NCI-H69 (cell line): ENCODE measurements around the gene KIT.

Source experiments
- DNase-seq: peaks from one replicate; lab custom pipeline; 2025; lab: John Stamatoyannopoulos, UW

The KIT gene

GRCh38 chr4:54703182-54703581 is 45.4 kb downstream of the KIT start:
- no peak for DNase-seq

GRCh38 chr4:54707406-54707805 is 49.6 kb downstream of the KIT start:
- no peak for DNase-seq

GRCh38 chr4:54708339-54709279 is 50.9 kb downstream of the KIT start:
- DNase-seq = no peak

- DNase-seq = no peak
These were observed 51.6 kb downstream of the KIT start for GRCh38 chr4:54709400-54709799.

- no peak for DNase-seq
These were observed 54.4 kb downstream of the KIT start for GRCh38 chr4:54712206-54712605.

GRCh38 chr4:54714631-54715030 is 56.9 kb downstream of the KIT start:
- peak; percentile 35 for DNase-seq

- no peak for DNase-seq
These were observed 58.8 kb downstream of the KIT start for GRCh38 chr4:54716478-54717065.

GRCh38 chr4:54717694-54718093 is 59.9 kb downstream of the KIT start:
- no peak for DNase-seq

GRCh38 chr4:54719378-54719777 is 61.6 kb downstream of the KIT start:
- DNase-seq = no peak

GRCh38 chr4:54723220-54723619 is 65.5 kb downstream of the KIT start:
- no peak for DNase-seq

- DNase-seq = peak; percentile 79
These were observed 66.1 kb downstream of the KIT start for GRCh38 chr4:54723820-54724219.

GRCh38 chr4:54726907-54727306 is 69.2 kb downstream of the KIT start:
- DNase-seq = no peak

GRCh38 chr4:54727346-54727745 is 69.6 kb downstream of the KIT start:
- DNase-seq = no peak

- DNase-seq = no peak
These were observed 70.6 kb downstream of the KIT start for GRCh38 chr4:54728368-54728767.

GRCh38 chr4:54729256-54729655 is 71.5 kb downstream of the KIT start:
- DNase-seq = no peak

GRCh38 chr4:54730581-54730980 is 72.8 kb downstream of the KIT start:
- DNase-seq = no peak

GRCh38 chr4:54731552-54731951 is 73.8 kb downstream of the KIT start:
- DNase-seq = no peak

- no peak for DNase-seq
These were observed 74.2 kb downstream of the KIT start for GRCh38 chr4:54731976-54732375.

GRCh38 chr4:54737421-54737820 is 79.7 kb downstream of the KIT start:
- no peak for DNase-seq

- no peak for DNase-seq
These were observed 83.4 kb downstream of the KIT start for GRCh38 chr4:54741202-54741601.

- no peak for DNase-seq
These were observed 85.1 kb downstream of the KIT start for GRCh38 chr4:54742636-54743399.

- DNase-seq = no peak
These were observed 85.8 kb downstream of the KIT start for GRCh38 chr4:54743562-54743961.

GRCh38 chr4:54744487-54744886 is 86.7 kb downstream of the KIT start:
- DNase-seq = no peak
